Left lung (tissue), 10 donors: ENCODE measurements around the gene DYNC2LI1. TPM values are rescaled to one million over a fixed set of nuclear protein-coding genes. Genes with fewer than 3 reads are reported as not detected.

Experiments
- ATAC-seq: fragments of 200-7000 bp; cut with Tn5 transposase; one replicate; pipeline ENCODE4 v1.9.1; 2020; ENCODE audit warnings: moderate library complexity
- DNase-seq, 4 donors: peaks; one replicate each; pipeline ENCODE4 v3.0.0-alpha.2; 2013 to 2020
- H3K27ac ChIP-seq, 2 donors: fragments of 200-600 bp; sonication (generic) in 1 of 2; one replicate each; pipeline versions ENCODE4 v1.5.0 to v1.8.0; 2020 to 2021
- H3K27me3 ChIP-seq, 2 donors: fragments of 200-600 bp; sonication (generic) in 1 of 2; one replicate each; pipeline versions ENCODE4 v1.5.0 to v1.8.0; 2020 to 2021
- H3K36me3 ChIP-seq, 2 donors: fragments of 200-600 bp; sonication (generic) in 1 of 2; one replicate each; pipeline versions ENCODE4 v1.5.0 to v1.8.0; 2020 to 2021
- H3K4me1 ChIP-seq, 2 donors: fragments of 200-600 bp; one replicate each; pipeline ENCODE4 v1.8.0; 2021
- H3K4me3 ChIP-seq, 2 donors: fragments of 200-600 bp; sonication (generic) in 1 of 2; one replicate each; pipeline versions ENCODE4 v1.5.0 to v1.8.0; 2020 to 2021; ENCODE audit warnings: mild to moderate bottlenecking in 1 of 2
- H3K9me3 ChIP-seq, 2 donors: fragments of 200-600 bp; sonication (generic) in 1 of 2; one replicate each; pipeline versions ENCODE4 v1.5.0 to v1.8.0; 2020 to 2021
- CTCF ChIP-seq, 2 donors: fragments of 200-600 bp; sonication (generic) in 1 of 2; IDR thresholded peaks; one replicate each; pipeline versions ENCODE4 v1.5.0 to v1.8.0; 2021; ENCODE audit warnings: antibody characterized with exemption in 2 of 2
- intact Hi-C, 2 donors: fragments of 100-400 bp; cut with DNase I; formaldehyde crosslinking; loops; one replicate each; pipeline versions ENCODE4 v1.11.2 to v1.14.2; 2022
- polyA plus RNA-seq, 6 donors: library from polyadenylated mRNA; unstranded; fragments of 120-200 nt; gene quantifications; one replicate each; pipeline ENCODE4 v1.2.1, GENCODE V29; 2013; ENCODE audit not compliant: insufficient read length in 6 of 6
- total RNA-seq, 2 donors: library from RNA; stranded (reverse); fragmentation: NEBNext Ultra II Directional; extraction: Animal tissue kit (Norgen Biotek cat#: 25700); gene quantifications; one replicate each; pipeline ENCODE4 v1.2.1, GENCODE V29; 2021
- donor health status: DM: no; HTN: yes; CAD: no.
- donor health status: DM: no; HTN: no; CAD: no.

DYNC2LI1 gene
- total and polyA plus RNA-seq, 8 donors: 17.8 to 105 (median 87.9) TPM

GRCh38 chr2:43824512-43824911 is 50.7 kb downstream of the DYNC2LI1 start:
- ATAC-seq (no peak), DNase-seq (no peak)
- Histone ChIP-seq H3K27ac (no peak overlapping the region), H3K27me3 (peaks cover 0 to 8% of the 10 kb centered on the region in 2 donors), H3K4me3 (no peak overlapping the region), H3K4me1 (no peaks in the 10 kb centered on the region), H3K9me3 (no peaks in the 10 kb centered on the region), H3K36me3 (no peaks in the 10 kb centered on the region)
- intact Hi-C loops: no loop called here
- TF ChIP-seq CTCF (IDR thresholded peaks at IDR 0.05): no peak

- ATAC-seq (no peak), DNase-seq (no peak)
- intact Hi-C loops: no loop called here
- H3K9me3 ChIP-seq: no peaks in the 10 kb centered on the region
- no peak for TF ChIP-seq CTCF (IDR thresholded peaks at IDR 0.05)
- no peak overlapping the region for H3K27ac ChIP-seq
- H3K4me1 ChIP-seq: no peaks in the 10 kb centered on the region
- H3K36me3 ChIP-seq: no peaks in the 10 kb centered on the region
- no peak overlapping the region for H3K4me3 ChIP-seq
- peaks cover 0 to 13% of the 10 kb centered on the region in 2 donors for H3K27me3 ChIP-seq
Observed at GRCh38 chr2:43824951-43825493, 51.2 kb downstream of the DYNC2LI1 start.

GRCh38 chr2:43825841-43826240 is 52.0 kb downstream of the DYNC2LI1 start:
- intact Hi-C loops: no loop called here
- ATAC-seq: no peak
- TF ChIP-seq CTCF (IDR thresholded peaks at IDR 0.05): no peak

GRCh38 chr2:43826305-43827250 is 52.7 kb downstream of the DYNC2LI1 start:
- no peaks in the 10 kb centered on the region for H3K4me1 ChIP-seq
- no peak for TF ChIP-seq CTCF (IDR thresholded peaks at IDR 0.05)
- no peaks in the 10 kb centered on the region for H3K9me3 ChIP-seq
- no peak overlapping the region for H3K4me3 ChIP-seq
- H3K27me3 ChIP-seq: peaks cover 7 to 29% of the 10 kb centered on the region in 2 donors
- H3K27ac ChIP-seq: no peak overlapping the region
- intact Hi-C loops: no loop called here
- ATAC-seq: no peak
- no peaks in the 10 kb centered on the region for H3K36me3 ChIP-seq
- no peak for DNase-seq

More at GRCh38 chr2:43825841-43826240, 52.0 kb downstream of the DYNC2LI1 start:
- H3K27ac ChIP-seq: no peak overlapping the region
- no peak overlapping the region for H3K4me3 ChIP-seq
- no peaks in the 10 kb centered on the region for H3K4me1 ChIP-seq
- no peaks in the 10 kb centered on the region for H3K36me3 ChIP-seq
- DNase-seq: no peak
- no peaks in the 10 kb centered on the region for H3K9me3 ChIP-seq
- H3K27me3 ChIP-seq: peaks cover 3 to 21% of the 10 kb centered on the region in 2 donors
